Measurements from ENCODE around the gene PHKB.

Gene PHKB

GRCh38 chr16:47725188-47725695 is 264.1 kb downstream of the PHKB start:
- DNase-seq (ENCODE audit: low spot score) (no peak), FAIRE-seq (no peak)

GRCh38 chr16:47726031-47726675 is 265.0 kb downstream of the PHKB start:
- DNase-seq (ENCODE audit: low spot score) = no peak
- no peak for FAIRE-seq

- DNase-seq (ENCODE audit: low spot score) (no peak), FAIRE-seq (no peak)
Observed at GRCh38 chr16:47727131-47727530, 266.0 kb downstream of the PHKB start.

GRCh38 chr16:47728205-47728604 is 267.1 kb downstream of the PHKB start:
- DNase-seq (ENCODE audit: low spot score) = no peak
- no peak for FAIRE-seq

- DNase-seq (ENCODE audit: low spot score) (no peak), FAIRE-seq (no peak)
Observed at GRCh38 chr16:47729701-47730100, 268.6 kb downstream of the PHKB start.

- FAIRE-seq (no peak), DNase-seq (ENCODE audit: low spot score) (no peak)
Observed at GRCh38 chr16:47731252-47731651, 270.1 kb downstream of the PHKB start.

GRCh38 chr16:47732122-47732521 is 271.0 kb downstream of the PHKB start:
- FAIRE-seq = no peak
- DNase-seq (ENCODE audit: low spot score) = no peak

- FAIRE-seq = no peak
- peak; percentile 76 for DNase-seq (ENCODE audit: low spot score)
Observed at GRCh38 chr16:47732523-47733111, 271.5 kb downstream of the PHKB start.

- FAIRE-seq = no peak
Observed at GRCh38 chr16:47734081-47734857, 273.1 kb downstream of the PHKB start.

GRCh38 chr16:47734987-47735594 is 274.0 kb downstream of the PHKB start:
- no peak for DNase-seq (ENCODE audit: low spot score)
- no peak for FAIRE-seq

More at GRCh38 chr16:47734081-47734857, 273.1 kb downstream of the PHKB start:
- DNase-seq (ENCODE audit: low spot score) = no peak

- FAIRE-seq (no peak), DNase-seq (ENCODE audit: low spot score) (no peak)
Observed at GRCh38 chr16:47750371-47750770, 289.2 kb downstream of the PHKB start.
